Breast epithelium (tissue), 4 donors: ENCODE measurements around the gene TRIO. TPM values are rescaled to one million over a fixed set of nuclear protein-coding genes. Genes with fewer than 3 reads are reported as not detected.

Experiments
- DNase-seq, 2 donors: peaks; one replicate each; pipeline ENCODE4 v3.0.0-alpha.2; 2019; ENCODE audit warnings: low spot score in 2 of 2
- H3K27ac ChIP-seq, 2 donors: fragments of 200-600 bp; sonication (generic) in 1 of 2; one replicate each; pipeline ENCODE4 v1.5.1; 2016 to 2019; ENCODE audit warnings: mild to moderate bottlenecking in 1 of 2
- H3K27me3 ChIP-seq, 2 donors: fragments of 200-600 bp; sonication (generic) in 1 of 2; one replicate each; pipeline versions ENCODE4 v1.5.1 to v1.6.0; 2017 to 2019; ENCODE audit warnings: control low read depth in 1 of 2, mild to moderate bottlenecking in 1 of 2
- H3K36me3 ChIP-seq: fragments of 200-600 bp; one replicate; pipeline ENCODE4 v1.5.1; 2019
- H3K4me1 ChIP-seq, 2 donors: fragments of 200-600 bp; sonication (generic); one replicate each; pipeline ENCODE4 v1.5.1; 2016 to 2019; ENCODE audit warnings: control low read depth in 1 of 2
- H3K4me3 ChIP-seq, 3 donors: fragments of 200-600 bp; sonication (generic); 1 replicate in 2 of 3; 2 replicates in 1 of 3; pipeline ENCODE4 v1.5.1; 2016 to 2019; ENCODE audit warnings: mild to moderate bottlenecking in 3 of 3, moderate library complexity in 2 of 3
- H3K9me3 ChIP-seq, 2 donors: fragments of 200-600 bp; sonication (generic) in 1 of 2; one replicate each; pipeline ENCODE4 v1.5.1; 2016 to 2019; ENCODE audit warnings: control low read depth in 1 of 2
- POLR2A ChIP-seq: fragments of 450-650 bp; IDR thresholded peaks from one replicate; pipeline ENCODE4 v1.6.1; 2016; ENCODE audit warnings: antibody characterized with exemption, mild to moderate bottlenecking, moderate library complexity
- POLR2AphosphoS5 ChIP-seq, 3 donors: sonication (generic); formaldehyde crosslinking; IDR thresholded peaks; one replicate each; pipeline ENCODE4 v1.6.1; 2017; ENCODE audit warnings: antibody characterized with exemption in 3 of 3
- intact Hi-C: fragments of 100-400 bp; cut with DNase I; formaldehyde crosslinking; loops from one replicate; pipeline ENCODE4 v1.15.1; 2023; ENCODE audit warnings: low total_unique reads
- total RNA-seq, 3 donors: library from RNA; depleted of rRNA; stranded (reverse); fragments of >200 nt; gene quantifications; one replicate each; pipeline ENCODE4 v1.1.0, GENCODE V29; 2016
- TF ChIP-seq, protein P1 (sequence below), 3 donors: fragments of 450-650 bp; IDR thresholded peaks; one replicate each; pipeline ENCODE4 v1.5.1; 2016 to 2017; ENCODE audit warnings: antibody characterized with exemption in 3 of 3, mild to moderate bottlenecking in 3 of 3, moderate library complexity in 3 of 3

The TRIO gene
- total RNA-seq, 3 donors from 2014 or later, result 191 to 209 (median 193) TPM

DNA sequence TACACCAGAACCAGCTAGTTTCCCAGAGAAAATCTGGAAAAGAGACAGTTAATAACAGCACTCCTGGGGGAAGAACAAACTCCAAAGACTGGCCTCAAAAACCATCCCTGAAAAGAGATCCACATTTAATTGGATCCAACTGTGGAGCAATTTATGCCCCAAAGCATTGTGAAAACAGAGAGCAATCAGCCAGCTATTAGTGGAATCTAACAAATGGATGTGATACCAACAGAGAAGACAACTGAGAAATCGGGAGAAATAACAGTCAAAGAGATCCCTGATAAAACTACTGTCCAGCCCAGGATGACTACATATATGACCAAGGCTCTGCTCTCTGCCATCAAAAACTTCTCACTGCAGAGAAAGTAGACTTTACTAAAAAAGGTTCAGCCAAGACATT, 40.5 kb upstream of the TRIO start:
- H3K4me1 ChIP-seq, result no peaks in the 10 kb centered on the region
- no peaks in the 10 kb centered on the region for H3K36me3 ChIP-seq
- H3K27me3 ChIP-seq, result no peaks in the 10 kb centered on the region
- no peaks in the 10 kb centered on the region for H3K9me3 ChIP-seq
- TF ChIP-seq POLR2A, result no peak
- no peak overlapping the region for H3K4me3 ChIP-seq
- DNase-seq, result no peak
- intact Hi-C loops, result no loop called here
- no peak overlapping the region for H3K27ac ChIP-seq

DNA sequence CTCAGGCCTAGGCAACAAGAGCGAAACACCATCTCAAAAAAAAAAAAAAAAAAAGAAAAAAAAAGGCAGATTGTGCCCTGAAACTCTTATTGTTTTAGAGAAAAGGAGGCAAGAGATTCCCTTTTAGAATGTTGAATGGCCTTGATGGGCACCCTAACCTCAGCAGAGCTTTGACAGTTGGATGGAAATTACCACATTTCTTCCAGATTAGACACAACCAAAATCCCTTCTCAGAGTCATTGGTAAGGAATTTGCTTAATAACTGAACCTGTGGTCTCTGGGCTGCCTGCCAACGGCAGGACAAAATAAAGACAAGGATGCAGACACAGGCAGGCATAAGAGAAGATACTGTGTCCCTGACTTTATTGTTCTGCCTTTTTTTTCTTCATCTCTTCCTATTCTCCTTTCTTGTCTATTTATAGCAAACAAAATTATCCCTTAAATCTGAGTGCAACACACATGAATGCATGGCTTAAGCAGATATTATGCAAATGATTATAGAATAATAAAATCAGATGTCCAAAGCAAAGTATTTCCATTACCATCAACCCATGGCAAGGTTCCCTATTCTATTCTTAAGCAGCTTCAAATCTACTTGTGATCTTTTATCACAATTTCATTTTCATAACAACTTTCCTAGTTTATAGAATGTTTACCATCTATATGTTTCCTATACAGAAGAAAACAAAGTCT, 37.3 kb upstream of the TRIO start:
- Histone ChIP-seq H3K4me3 (no peak overlapping the region), H3K27ac (no peak overlapping the region), H3K36me3 (no peaks in the 10 kb centered on the region), H3K4me1 (no peaks in the 10 kb centered on the region), H3K9me3 (no peaks in the 10 kb centered on the region), H3K27me3 (no peaks in the 10 kb centered on the region)
- intact Hi-C loops, result no loop called here
- TF ChIP-seq, protein P1, sequence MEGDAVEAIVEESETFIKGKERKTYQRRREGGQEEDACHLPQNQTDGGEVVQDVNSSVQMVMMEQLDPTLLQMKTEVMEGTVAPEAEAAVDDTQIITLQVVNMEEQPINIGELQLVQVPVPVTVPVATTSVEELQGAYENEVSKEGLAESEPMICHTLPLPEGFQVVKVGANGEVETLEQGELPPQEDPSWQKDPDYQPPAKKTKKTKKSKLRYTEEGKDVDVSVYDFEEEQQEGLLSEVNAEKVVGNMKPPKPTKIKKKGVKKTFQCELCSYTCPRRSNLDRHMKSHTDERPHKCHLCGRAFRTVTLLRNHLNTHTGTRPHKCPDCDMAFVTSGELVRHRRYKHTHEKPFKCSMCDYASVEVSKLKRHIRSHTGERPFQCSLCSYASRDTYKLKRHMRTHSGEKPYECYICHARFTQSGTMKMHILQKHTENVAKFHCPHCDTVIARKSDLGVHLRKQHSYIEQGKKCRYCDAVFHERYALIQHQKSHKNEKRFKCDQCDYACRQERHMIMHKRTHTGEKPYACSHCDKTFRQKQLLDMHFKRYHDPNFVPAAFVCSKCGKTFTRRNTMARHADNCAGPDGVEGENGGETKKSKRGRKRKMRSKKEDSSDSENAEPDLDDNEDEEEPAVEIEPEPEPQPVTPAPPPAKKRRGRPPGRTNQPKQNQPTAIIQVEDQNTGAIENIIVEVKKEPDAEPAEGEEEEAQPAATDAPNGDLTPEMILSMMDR (IDR thresholded peaks at IDR 0.05), result no peak
- TF ChIP-seq POLR2A, result no peak
- TF ChIP-seq POLR2AphosphoS5 (IDR thresholded peaks at IDR 0.05), result no peak
- DNase-seq, result peak in 1 of 2 donors; percentile 29

GRCh38 chr5:14107536-14107935, 35.6 kb upstream of the TRIO start:
- intact Hi-C loops, result no loop called here

DNA sequence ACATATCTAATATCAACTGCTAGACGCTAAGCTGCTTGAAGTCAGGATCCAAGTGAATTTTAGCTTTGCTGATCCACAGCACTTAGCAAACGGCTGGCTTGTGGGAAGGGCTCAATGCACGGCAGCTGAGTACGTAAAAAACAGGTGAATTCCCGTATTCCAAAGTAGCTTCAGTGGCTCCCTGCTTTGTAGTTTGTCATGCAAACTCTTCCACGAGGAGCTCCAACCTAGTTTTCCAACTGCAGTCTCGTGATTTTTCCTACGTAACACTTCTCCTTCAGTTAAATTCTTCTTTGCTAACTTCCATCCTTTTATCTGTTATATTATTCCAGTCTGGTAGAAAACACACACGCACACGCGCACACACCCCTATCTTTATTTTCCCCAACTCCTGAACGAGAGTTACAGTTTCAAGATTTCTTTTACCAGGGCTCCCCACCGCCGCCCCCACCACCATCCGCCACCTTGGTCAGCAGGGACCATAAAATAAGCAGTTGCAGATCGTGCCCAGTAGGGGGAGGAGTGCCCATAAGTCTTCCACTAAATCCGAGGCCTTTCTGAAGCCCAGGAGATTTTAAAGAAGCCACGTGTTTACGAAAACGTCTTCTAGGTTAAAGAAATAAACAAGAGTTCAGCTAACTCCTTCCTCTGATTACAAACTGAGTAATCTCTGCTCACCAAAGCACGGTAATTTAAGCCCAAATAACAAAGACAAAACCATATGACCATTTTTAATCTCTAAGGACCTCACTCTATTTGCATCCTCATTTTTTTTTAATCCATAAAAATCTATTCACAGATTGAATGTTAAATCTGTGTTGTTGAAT, 34.8 kb upstream of the TRIO start:
- no peaks in the 10 kb centered on the region for H3K36me3 ChIP-seq
- DNase-seq, result no peak
- no peaks in the 10 kb centered on the region for H3K9me3 ChIP-seq
- TF ChIP-seq POLR2AphosphoS5 (IDR thresholded peaks at IDR 0.05) (no peak), POLR2A (no peak)
- TF ChIP-seq, protein P1 (IDR thresholded peaks at IDR 0.05), result peak in 1 of 3 donors; percentile 37
- H3K4me1 ChIP-seq, result no peaks in the 10 kb centered on the region
- intact Hi-C loops, result no loop called here
- H3K4me3 ChIP-seq, result no peak overlapping the region
- no peaks in the 10 kb centered on the region for H3K27me3 ChIP-seq
- H3K27ac ChIP-seq, result no peak overlapping the region

More at GRCh38 chr5:14107536-14107935, 35.6 kb upstream of the TRIO start:
- Histone ChIP-seq H3K4me3 (no peak overlapping the region), H3K27ac (no peak overlapping the region), H3K36me3 (no peaks in the 10 kb centered on the region), H3K4me1 (no peaks in the 10 kb centered on the region), H3K9me3 (no peaks in the 10 kb centered on the region), H3K27me3 (no peaks in the 10 kb centered on the region)
- TF ChIP-seq POLR2AphosphoS5 (IDR thresholded peaks at IDR 0.05) (no peak), POLR2A (no peak)
- TF ChIP-seq, protein P1 (IDR thresholded peaks at IDR 0.05), result no peak
- DNase-seq, result no peak

- H3K4me3 ChIP-seq, result no peak overlapping the region
- no peak for DNase-seq
Measured at GRCh38 chr5:14109041-14109747, 33.9 kb upstream of the TRIO start.

More at GRCh38 chr5:14109041-14109747, 33.9 kb upstream of the TRIO start:
- H3K4me1 ChIP-seq, result no peaks in the 10 kb centered on the region
- intact Hi-C loops, result no loop called here
- no peaks in the 10 kb centered on the region for H3K27me3 ChIP-seq
- no peak overlapping the region for H3K27ac ChIP-seq
- TF ChIP-seq POLR2AphosphoS5 (IDR thresholded peaks at IDR 0.05), result no peak
- TF ChIP-seq, protein P1 (IDR thresholded peaks at IDR 0.05), result no peak
- no peak for TF ChIP-seq POLR2A
- H3K9me3 ChIP-seq, result no peaks in the 10 kb centered on the region
- no peaks in the 10 kb centered on the region for H3K36me3 ChIP-seq
